Measurements from ENCODE around the gene SALL2. TPM values are rescaled to one million over a fixed set of nuclear protein-coding genes. Genes with fewer than 3 reads are reported as not detected.

Gene SALL2
- total and polyA plus RNA-seq, 2 of the 8 experiments (the other 6 are each of a cell fraction or from before 2014, with no cell fraction given), result 310 to 360 TPM

DNA sequence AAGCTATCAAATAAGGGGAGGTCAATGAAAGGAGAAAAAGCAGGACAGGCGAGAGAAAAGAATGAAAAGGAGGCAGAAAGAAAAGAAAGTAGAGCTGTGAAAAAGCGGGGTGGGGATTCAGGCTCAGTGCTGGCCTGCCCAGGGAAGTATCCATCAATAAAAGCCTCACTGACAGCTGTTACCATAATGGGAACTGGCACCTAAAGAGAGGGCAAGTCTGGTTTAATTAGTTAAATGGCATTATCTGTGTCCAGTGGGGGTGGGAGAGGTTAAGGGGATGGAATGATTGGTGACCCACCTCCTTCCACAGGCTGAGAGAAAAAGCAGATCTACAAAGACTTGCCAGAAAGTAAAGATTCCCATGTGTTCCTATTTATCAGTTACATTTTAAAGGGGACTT lies 7.4 kb downstream of the SALL2 start:
- POLR2A ChIA-PET (ENCODE audit: partially characterized antibody), result interaction anchor here (0.7 to 32.5 kb wide), 8 partner anchors 0 to 52 kb away, joined by 3 to 769 read pairs (median 4); partner anchors contain the start of genes METTL3 and SALL2
- Histone ChIP-seq H4K5ac (ENCODE audit: insufficient read length, low read depth, low read length) (no peak overlapping the region), H4K91ac (replicated peaks; ENCODE audit: insufficient read length, low read length) (no peak overlapping the region), H3K27me3 (replicated peaks in 1 of 4; ENCODE audit: control insufficient read depth in 3 of 4, extremely low read depth in 1 of 4, insufficient read depth in 3 of 4, low read length in 3 of 4) (no peaks in the 10 kb centered on the region), H3K79me1 (ENCODE audit: low read depth, low read length) (peaks cover 11% of the 10 kb centered on the region), H4K8ac (ENCODE audit: extremely low read depth, insufficient read depth, low read length) (no peak overlapping the region), H3K14ac (ENCODE audit: insufficient read length) (no peak overlapping the region), H3K27ac (ENCODE audit: low read depth, low read length) (no peak overlapping the region), H3K23me2 (ENCODE audit: low read depth, low read length) (peaks cover 2% of the 10 kb centered on the region; the same call in 1 of the 2 replicates), H3K9me3 (ENCODE audit: insufficient read depth in 2 of 2, low read depth in 1 of 2, low read length in 1 of 2) (no peaks in the 10 kb centered on the region), H3K18ac (ENCODE audit: extremely low read depth, low read length) (no peak overlapping the region), H3K4ac (replicated peaks; ENCODE audit: insufficient read length, low read depth, low read length) (no peak overlapping the region), H3K56ac (replicated peaks; ENCODE audit: insufficient read length, low read depth, low read length) (no peak overlapping the region), H3K4me1 (replicated peaks in 1 of 4; ENCODE audit: control insufficient read depth in 3 of 4, insufficient read depth in 4 of 4, low read length in 3 of 4) (peaks cover 0 to 27% (median 11%) of the 10 kb centered on the region in 4 experiments; a peak in 6 of 7 replicates), H2AFZ (ENCODE audit: low read length) (no peak overlapping the region), H2BK12ac (ENCODE audit: low read depth, low read length) (no peak overlapping the region), H4K20me1 (replicated peaks in 1 of 2; ENCODE audit: control insufficient read depth in 1 of 2, insufficient read depth in 2 of 2, low read length in 2 of 2) (peaks cover 3 to 18% of the 10 kb centered on the region in 2 experiments), H2BK5ac (ENCODE audit: low read depth, low read length) (no peak overlapping the region), H3K79me2 (ENCODE audit: control insufficient read depth in 1 of 2, insufficient read depth in 2 of 2, low read length in 2 of 2) (peaks cover 0 to 27% of the 10 kb centered on the region in 2 experiments; a peak in 2 of 4 replicates), H2BK120ac (replicated peaks; ENCODE audit: low read depth, low read length) (no peak overlapping the region), H3K4me3 (ENCODE audit: extremely low read depth in 1 of 4, insufficient read depth in 2 of 4, low read depth in 3 of 4, low read length in 4 of 4) (no peak overlapping the region), H2AK5ac (ENCODE audit: low read depth, low read length) (no peak overlapping the region), H3K36me3 (ENCODE audit: control insufficient read depth in 2 of 4, insufficient read depth in 4 of 4, low read length in 3 of 4) (peaks cover 11 to 42% (median 23%) of the 10 kb centered on the region in 4 experiments), H3K23ac (ENCODE audit: insufficient read length) (no peak overlapping the region), H2BK20ac (ENCODE audit: low read length) (no peak overlapping the region), H2BK15ac (ENCODE audit: low read length) (no peak overlapping the region), H3K4me2 (ENCODE audit: insufficient read depth in 1 of 2, low read depth in 2 of 2, low read length in 2 of 2) (no peak overlapping the region), H3K9ac (replicated peaks in 1 of 4; ENCODE audit: extremely low read depth in 1 of 4, low read depth in 3 of 4, low read length in 3 of 4) (no peak overlapping the region)
- DNase-seq (ENCODE audit: low read depth in 1 of 2, low spot score in 2 of 2) (no peak), FAIRE-seq (no peak)
- WGBS, 2 experiments (ENCODE audit: extremely low coverage in 1 of 2, insufficient coverage in 1 of 2, insufficient read length in 1 of 2, insufficient replicate concordance in 2 of 2, low coverage in 1 of 2, low lambda C conversion rate in 2 of 2, missing lambda C conversion rate in 1 of 2), result 89% methylated on average over 2 of the region's 2 CpGs; no CpG with 5 or more reads in 1 of the 2 experiments
- TF ChIP-seq HDAC6 (IDR thresholded peaks at IDR 0.05; ENCODE audit: low read depth, low read length) (no peak), KDM5A (IDR thresholded peaks at IDR 0.05; ENCODE audit: low read length) (no peak), SRF (IDR thresholded peaks at IDR 0.05; ENCODE audit: low read depth, low read length) (no peak), NRF1 (IDR thresholded peaks at IDR 0.05; ENCODE audit: low read depth, low read length) (no peak), GTF2F1 (IDR thresholded peaks at IDR 0.05; ENCODE audit: borderline replicate concordance, low read depth, low read length) (no peak), ASH2L (IDR thresholded peaks at IDR 0.05; ENCODE audit: low read length) (no peak), RNF2 (IDR thresholded peaks at IDR 0.05; ENCODE audit: borderline replicate concordance, low read depth, low read length, missing control alignments, poor library complexity, severe bottlenecking) (no peak), EZH2 (IDR thresholded peaks at IDR 0.05; ENCODE audit: low read depth, low read length, severe bottlenecking) (no peak)
- CTCF ChIA-PET (ENCODE audit: partially characterized antibody), result interaction anchor here (1.7 to 3.3 kb wide), 2 partner anchors 20 to 48 kb away, joined by 4 to 14 read pairs; no protein-coding TSS in a partner anchor
